NCI-H2227 treated with DMSO at 0.1 percent for 48 hours (cell line): Measurements from ENCODE around the gene SP6.

Experiments
- DNase-seq: peaks from one replicate; lab custom pipeline; 2025; lab: John Stamatoyannopoulos, UW

SP6 gene

DNA sequence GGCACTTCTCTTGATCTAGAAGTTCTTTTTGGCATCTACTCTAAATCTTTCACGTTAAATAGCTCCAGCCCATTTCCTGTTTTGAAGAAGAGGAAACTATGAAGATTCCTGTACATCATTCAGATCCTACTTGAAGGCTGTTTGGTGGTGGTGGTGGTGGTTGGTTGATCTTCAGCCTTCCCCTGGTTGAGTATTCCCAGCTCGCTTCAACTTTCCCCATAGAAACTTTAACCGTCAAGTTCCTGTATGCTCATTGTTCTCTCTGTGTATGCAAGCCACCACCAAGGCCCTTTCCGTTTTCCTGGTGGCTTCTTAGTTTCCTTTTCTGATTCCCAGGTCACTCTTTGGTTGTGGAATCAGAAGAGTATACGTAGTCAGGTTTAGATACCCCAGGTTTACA lies 16.2 kb downstream of the SP6 start:
- DNase-seq = no peak

DNA sequence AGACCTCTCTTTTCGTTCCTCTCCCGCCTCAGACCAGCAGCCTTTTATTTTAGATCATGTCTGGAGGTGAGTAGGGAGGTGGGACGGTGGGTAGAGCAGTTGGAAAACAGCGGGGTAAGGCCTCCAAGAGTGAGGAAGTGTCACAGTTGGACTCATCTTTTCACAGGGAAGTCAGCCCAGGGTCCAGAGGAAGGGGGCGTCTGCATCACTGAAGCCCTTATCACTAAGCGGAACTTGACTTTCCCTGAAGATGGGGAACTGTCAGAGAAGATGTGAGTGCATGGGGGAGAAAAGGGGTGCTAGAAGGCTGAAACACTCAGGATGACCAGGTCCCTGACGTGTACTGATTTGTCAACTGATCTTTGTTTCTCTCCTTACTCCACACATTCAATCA lies 19.0 kb downstream of the SP6 start:
- no peak for DNase-seq

DNA sequence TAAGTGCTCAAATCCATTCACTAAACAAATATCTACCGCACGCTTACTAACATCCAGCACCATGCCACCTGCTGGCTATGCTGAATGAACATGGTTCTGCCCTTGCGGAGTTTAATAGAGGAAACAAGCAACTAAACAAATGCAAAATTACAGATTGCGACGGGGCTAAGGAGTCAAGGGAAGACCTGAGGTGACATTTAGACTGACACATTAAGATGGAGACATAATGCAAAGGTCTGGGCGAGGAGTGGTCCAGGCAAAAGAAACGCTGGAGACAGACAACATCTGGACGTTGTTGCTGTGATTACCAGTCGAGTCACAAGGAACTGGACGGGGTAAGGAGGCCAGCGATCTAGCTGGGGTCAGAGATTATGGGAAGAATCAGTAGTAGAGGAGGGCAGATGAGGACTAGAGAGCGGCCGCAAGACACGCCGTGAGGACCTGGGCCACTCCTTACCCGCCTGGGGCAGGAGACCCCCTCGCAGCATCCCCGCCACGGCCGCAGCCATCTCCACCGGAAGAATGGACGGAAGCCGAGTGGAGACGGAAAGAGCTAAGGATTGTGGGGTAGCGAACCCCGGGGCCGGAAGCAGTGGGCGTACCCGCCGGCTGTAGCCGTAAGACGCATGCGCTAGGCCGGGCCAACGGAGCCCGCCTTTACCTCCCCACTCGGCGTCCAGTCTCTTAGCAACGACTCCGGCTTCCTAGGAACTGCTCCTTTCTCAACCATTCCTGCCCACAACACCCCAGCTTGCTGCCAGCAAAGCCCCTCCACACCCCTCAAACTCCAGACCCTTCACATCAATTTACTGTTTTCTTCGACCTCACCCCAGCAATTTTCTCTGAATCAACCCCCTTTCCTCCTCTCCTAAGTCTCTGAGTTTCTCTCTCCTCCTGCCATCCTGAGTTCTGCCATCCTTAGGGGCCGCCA lies 19.7 kb downstream of the SP6 start, which contains the start of the genes LRRC46 and MRPL10:
LRRC46 (plus strand) TSS at position 668 of the 931 bp plus-strand sequence. CDS start 320 bp downstream, outside the sequence.
MRPL10 (minus strand) TSS at position 539 of the 931 bp plus-strand sequence; CDS start at position 509, 30 bp downstream.
- peak; percentile 97 for DNase-seq

DNA sequence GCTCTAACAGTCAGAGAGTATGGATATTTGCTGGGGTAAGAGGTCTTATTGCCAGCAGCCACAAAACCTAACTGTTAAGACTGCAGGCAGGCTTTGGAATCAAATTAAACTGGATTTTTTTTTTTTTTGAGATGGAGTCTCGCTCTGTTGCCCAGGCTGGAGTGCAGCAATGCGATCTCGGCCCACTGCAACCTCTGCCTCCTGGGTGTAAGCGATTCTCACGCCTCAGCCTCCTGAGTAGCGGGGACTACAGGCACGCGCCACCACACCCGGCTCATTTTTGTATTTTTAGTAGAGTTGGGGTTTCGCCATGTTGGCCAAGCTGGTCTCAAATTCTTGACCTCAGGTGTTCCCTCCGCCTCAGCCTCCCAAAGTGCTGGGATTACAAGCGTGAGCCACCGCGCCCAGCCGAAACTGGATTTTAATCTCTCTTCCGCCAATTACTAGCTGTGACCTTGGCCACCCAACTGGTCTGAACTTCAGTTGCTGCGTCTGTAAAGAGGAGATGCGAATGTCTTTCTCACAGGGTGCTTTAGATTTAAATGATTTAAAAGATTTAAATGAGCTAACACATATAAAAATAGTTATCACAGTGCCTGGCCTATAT lies 20.5 kb downstream of the SP6 start:
- no peak for DNase-seq

DNA sequence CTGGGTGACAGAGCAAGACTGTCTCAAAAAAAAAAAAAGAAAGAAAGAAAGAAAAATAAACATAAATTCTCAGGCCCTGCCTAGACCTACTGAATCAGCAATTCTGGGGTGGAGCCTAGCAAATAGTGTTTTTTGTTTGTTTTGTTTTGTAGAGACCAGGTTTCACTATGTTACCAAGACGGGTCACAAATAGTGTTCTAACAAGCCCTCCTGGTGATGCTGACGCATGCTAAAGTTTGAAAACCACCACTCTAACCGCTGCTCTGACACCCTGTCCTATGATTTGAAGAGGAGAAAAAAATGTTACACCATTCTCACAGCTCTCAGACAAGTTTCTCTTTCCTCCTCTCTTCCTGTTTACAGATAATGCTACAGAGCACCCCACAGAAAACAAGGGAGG lies 21.1 kb downstream of the SP6 start:
- DNase-seq = no peak

DNA sequence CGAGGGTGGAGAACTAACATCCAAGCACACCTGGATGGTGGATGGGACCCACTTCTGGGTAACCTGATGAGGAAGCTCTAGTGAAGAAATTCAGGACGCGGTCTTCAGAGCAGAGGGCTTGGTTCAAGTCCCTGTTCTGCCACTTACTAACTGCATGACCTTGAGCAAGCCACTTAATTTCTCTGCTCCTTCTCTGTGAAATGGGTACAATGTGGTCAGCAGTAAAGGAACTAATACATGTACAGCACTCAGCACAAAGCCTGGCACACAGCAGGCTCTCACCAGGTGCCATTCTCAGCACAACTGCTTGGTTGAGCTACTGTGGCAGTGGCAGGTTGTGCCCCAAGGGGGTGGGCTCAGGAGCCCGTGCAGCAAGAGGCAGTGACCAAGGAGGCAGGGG lies 27.4 kb downstream of the SP6 start:
- no peak for DNase-seq

DNA sequence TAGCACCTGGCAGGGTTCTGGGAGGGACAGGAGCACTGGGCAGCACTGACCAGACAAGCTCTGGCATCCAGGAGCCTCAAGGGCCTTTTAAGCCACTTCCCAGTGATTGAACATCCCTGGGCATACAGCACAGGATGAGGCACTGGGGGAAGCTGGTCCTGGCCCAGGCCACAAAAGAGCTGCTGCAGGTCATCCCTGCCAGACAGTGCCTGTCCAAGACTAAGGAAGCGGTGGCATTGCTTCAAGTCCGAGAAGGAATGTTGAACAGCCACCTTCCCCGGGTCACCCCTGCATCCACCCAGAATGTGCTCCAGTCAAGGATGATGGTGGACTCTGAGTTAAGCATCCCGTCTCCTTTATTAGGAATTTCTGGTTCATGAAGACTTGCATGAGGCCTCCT lies 28.2 kb downstream of the SP6 start:
- DNase-seq = no peak

DNA sequence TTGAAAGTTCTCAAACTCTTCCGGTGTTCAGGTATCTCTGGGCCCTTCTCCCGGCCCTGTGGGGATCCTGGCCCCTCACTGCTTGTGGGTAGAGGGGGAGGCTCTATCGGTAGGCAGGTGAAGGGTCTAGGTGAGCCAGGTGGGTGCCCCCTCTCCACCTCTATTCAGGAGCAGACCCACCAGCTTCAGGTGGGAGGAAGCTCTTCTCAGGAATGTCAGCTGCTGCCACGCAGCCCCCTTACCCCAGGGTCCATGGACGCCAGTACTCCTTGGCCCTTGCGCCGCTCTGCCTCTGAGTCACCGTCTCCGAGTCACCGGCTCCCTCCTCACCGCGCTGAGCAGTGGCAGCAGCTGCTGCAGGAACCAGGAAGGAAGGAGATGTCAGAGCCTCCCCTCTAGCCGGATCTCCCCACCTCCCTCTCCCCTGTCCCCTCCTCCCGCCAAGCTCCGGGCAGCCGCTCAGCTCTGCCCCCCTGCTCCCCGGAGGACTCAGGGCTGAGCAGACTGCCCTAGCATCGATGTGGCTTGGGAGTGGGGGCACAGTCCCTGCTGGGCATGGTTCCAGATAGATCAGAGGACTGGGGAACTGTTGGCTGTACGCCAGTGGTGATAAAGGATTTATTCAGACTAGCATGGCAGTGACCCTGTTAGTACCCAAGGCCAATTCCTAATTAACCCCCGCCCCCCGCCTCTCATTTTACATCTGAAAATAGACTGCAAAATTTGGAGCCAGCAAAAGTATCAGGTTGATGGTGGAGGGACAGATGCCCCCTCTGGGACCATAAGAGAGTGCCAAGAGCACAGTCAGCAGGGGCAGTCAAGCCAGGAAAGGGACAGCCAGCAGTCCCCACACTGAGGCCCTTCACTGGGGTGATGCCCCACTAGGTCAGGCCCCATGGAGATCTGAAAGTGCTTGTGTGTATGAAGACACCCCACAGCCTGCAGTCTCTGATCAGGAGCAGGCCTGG lies 29.3 kb downstream of the SP6 start, which contains the start of gene OSBPL7:
OSBPL7 (minus strand) TSS at position 371 of the 968 bp plus-strand sequence. CDS start 1,516 bp downstream, outside the sequence.
- peak; percentile 81 for DNase-seq

DNA sequence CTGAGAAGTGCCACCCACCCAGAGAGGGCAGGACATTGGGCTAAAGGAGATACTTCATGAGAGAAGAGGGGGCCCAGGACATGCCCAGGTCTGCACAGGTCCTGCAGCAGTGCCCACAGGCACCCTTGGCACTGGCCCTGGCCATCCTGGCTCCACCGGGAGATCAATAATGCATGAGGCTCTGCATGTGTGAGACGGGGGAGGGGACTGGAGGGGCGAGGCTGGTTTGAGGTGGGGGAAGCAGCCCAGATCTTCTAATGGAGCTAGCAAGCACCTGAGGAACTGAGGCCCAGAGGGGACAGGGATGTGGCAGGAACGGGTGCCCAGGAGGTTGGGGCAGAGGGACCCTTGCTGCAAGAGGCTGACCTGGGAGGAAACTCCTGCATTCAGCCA lies 29.9 kb downstream of the SP6 start:
- DNase-seq = no peak

DNA sequence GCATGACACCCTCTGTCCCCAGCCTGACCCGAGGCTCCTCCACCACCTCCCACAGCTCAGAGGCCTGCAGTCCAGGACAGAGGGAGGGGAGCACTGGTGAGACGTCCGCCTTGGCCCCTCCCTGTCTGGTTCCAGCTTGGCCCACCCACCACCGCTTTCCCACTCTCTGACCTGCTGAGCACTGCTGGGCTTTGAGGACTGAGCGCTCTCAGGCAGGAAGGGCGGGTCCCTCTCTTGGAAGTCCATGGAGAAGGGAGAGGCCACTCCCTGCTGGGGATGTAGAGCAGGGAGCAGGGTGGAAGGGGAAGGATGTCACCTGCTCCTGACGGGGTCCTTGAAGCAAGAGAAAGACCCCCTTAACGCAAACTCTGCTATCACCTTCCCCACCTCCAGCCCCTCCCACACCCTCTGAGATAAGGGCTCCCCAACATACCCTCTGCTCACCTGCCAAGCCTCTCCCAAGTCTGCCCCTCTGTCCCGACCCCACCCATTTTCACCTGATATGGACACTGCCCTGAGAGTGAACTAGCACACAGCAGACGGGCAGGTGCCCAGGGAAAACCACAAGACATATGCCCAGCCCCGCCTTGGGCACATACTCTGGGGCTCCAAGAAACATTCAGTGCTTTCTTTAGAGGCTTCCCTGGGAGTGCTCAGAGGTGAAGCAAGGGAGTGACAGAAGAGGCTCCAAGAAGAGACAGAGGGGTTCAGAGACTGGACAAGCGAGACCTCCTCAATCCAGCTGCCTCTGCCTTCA lies 30.8 kb downstream of the SP6 start:
- DNase-seq = no peak

DNA sequence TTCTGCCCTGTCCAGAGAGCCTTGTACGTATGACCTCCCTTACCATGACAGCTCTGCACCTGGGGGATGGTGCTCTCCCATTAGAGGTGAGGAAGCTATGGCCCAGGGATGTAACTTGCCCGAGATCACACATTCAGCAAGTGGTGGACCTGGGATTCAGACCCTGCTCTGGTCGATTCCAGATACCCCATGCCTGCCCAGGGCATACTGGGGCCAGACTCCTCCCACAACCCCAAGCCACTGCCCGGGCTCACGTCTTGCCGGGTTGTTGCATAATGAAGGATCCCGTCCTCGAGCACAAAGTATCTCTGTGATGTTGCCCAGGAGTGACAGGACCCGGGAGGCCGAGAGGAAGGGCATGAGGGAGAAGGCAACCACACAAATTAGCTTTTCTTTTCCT lies 31.5 kb downstream of the SP6 start:
- no peak for DNase-seq

DNA sequence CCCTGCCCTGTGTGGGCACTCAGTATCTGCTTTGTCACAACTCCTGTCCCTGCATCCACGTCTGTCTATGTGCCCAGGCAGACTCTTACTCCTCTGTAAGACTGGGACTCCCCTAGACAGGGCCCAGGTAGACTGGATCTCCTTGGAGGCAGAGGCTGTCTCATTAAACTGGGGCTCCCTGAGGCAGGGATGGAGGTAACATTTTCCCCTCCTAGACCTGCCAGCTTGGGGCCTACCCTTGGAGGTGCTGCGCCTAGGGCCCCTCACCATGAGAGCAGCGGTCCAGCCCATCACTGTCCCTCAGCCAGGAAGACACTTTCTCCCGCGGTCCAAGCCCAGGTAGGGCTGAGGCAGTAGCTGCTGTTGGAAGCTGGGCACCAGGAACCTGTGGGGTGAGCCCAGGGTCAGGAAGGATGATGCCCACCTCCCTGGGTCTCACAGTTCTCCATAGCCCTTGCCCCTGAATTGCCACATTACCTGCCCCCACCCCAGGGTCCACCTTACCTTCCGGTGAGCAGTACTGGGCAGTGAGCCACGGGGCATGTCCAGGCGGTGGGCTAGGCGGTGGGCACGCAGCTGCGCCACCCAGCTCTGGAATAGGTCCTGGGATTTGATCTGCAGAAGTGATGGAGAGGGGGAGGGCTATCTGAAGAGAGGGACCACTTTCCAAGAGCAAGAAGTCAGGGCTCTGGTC lies 32.8 kb downstream of the SP6 start:
- DNase-seq = no peak

DNA sequence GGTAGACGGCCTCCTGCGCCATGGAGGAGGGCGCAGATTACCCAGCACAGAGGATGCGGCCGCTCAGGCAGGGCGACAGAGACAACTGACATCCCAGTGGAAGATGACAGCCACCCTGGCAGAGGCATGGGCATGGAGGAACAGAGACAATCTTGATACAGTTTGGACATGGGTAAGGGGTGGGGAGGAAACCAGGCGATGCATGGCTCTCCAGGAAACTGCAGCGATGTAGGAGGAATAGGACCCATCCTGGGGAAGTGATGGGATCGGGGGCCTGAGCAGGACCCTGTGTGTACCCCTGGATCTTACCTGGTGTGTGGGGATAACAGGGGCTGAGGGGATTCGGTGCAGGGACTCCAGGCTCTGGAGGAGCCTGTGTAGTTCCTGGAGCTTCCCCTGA lies 34.0 kb downstream of the SP6 start:
- DNase-seq = no peak

DNA sequence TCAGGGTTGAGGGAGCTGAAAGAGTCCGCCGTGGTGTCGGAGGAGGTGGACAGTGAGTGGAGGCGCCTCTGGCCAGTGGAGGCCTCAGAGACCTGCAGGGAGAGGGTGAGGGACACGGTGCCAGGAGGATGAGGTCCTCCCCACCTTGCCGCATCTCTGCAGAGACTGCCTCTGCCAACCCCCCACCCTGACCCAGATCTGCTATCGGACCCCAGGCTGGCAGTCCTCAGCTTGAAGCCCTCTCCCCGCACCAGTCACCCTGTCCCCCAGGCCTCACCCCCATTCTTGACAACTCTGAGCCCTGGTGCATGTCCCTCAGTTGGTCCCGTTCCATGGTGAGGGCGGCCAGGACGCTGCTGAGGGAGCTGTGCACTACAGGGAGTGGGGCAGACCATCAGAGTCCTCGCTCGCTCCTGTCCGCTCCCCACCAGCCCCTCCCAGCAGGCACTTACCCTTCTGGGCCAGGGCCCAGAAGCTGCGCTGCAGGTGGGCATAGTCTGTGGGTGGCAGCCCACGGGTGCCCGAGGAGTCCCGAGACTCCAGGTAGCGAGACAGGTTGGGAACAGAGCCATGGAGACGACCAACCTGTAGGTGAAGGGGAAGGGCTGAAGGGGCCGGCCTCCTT lies 34.7 kb downstream of the SP6 start:
- DNase-seq = no peak

DNA sequence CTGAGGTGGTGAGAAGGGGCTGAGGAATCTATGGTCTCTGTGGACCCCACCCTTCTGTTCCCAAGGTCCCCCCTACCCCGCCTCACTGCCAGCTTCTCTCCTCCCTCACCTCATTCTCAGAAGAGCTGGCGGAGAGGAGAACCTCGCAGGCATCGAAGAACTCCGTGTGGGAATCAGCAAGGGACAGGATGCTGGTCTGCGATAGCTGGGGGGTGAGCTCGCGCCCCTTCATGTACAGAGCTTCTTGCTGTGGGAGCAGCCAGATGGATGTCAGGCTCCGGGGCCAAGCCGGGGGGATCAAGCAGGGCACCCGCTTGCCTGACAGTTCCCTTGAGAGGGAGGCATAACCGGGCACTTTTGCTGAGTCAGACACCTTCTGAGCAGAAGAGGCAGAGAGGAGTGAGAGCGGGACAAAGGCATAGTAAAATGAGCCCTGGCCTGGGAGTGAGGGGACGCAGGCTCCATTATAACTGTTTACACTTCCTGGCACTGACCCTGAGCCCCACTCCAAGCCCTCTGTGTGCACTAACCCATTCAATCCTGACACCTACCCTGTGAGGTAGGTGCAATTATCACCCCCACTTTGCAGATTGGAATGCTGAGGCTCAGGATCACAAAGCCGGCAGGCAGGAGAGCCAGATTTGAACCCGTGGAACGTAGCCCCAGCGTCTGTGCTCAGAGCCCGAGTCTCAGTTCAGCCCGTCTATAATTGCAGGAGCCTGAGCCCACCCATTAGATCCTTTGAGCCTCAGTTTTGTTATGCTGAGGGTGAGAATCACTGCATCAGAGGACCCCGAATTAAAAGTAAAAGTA lies 35.7 kb downstream of the SP6 start:
- no peak for DNase-seq

DNA sequence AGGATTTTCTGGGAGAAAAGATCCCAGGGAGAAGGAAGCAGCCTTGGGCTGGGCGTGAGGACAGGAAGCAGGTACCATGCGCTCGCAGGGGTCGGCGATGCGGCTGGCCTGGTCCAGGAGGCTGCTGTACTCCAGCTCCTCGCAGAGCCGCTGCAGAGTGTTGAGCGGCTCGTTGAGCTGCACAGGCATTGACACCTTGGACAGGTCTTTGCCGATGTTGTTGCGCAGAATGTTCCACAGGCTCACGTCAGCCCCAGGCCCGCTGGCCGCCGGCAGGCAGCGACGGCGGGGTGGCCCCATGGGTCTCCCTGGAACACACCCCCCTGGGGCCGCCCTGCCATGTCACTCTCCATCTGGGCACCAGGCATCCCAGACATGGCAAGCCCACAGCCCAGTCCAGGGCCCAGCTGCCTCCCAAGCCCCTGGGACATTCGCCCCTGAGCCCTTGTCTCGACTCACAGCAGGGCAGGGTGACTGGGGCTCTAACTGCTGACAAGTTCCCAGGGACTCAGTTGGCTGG lies 37.4 kb downstream of the SP6 start:
- no peak for DNase-seq

DNA sequence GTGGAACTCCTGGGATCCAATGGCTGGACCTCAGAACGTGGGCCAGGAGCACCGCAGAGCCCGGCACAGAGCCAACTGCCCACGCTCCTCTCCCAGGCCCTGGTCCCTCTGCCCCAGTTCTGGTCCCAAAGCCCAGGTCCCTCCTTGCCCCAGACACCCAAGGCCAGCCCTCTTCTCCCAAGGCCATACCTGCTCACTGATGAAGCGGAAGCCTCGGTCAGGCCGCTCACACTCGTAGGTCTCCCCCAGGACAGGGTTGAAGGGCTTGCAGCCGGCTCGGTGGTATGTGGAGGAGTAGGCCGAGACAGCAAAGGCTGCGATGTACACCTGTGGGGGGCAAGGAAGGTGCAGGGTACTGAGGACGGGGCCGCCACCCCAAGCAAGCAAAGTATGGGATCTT lies 37.9 kb downstream of the SP6 start:
- no peak for DNase-seq

DNA sequence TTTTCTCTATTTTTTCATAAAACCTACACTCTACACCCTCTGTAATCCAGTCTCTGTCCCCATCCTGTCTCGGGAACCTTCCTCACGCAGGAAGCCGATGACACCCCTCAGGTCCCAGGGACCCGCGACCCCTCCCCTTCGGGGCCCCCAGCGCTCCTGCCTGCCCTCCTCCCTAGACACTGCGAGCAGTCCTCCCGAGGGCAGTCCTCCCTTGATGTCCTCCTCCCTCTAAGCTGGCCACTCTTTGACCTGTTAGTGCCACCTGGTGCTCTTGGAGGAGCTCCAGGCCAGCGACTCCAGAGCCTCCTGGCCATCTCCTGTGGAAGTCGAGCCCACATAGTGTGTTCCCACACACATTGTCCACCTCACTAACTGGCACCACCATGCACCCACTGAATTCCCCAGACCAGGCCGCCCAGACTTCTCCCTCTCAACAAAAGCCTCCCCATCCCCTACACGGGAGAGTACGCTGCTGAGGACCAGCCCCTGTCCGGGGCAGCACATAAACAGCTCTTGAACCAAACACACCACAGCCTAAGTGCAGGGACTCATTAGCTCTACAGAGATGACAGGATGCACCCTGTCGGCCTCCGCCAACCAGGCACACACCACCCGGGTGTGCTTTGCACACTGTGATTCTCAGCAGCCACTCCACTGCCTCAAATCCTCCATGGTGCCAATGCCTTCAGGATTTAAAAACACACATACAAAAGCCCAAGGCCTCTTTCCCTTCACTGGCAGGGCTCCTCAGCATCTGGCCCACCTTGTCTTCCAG lies 38.6 kb downstream of the SP6 start:
- DNase-seq = no peak
